GM21526 (cell line): ENCODE data around the gene JUNB.

Experiments used
- ATAC-seq: cut with Tn5 transposase; IDR thresholded peaks from one replicate; pipeline ENCODE4 v1.9.1; 2021; ENCODE audit warnings: moderate library complexity; ENCODE audit not compliant: unreplicated experiment, low FRiP score

The JUNB gene

DNA sequence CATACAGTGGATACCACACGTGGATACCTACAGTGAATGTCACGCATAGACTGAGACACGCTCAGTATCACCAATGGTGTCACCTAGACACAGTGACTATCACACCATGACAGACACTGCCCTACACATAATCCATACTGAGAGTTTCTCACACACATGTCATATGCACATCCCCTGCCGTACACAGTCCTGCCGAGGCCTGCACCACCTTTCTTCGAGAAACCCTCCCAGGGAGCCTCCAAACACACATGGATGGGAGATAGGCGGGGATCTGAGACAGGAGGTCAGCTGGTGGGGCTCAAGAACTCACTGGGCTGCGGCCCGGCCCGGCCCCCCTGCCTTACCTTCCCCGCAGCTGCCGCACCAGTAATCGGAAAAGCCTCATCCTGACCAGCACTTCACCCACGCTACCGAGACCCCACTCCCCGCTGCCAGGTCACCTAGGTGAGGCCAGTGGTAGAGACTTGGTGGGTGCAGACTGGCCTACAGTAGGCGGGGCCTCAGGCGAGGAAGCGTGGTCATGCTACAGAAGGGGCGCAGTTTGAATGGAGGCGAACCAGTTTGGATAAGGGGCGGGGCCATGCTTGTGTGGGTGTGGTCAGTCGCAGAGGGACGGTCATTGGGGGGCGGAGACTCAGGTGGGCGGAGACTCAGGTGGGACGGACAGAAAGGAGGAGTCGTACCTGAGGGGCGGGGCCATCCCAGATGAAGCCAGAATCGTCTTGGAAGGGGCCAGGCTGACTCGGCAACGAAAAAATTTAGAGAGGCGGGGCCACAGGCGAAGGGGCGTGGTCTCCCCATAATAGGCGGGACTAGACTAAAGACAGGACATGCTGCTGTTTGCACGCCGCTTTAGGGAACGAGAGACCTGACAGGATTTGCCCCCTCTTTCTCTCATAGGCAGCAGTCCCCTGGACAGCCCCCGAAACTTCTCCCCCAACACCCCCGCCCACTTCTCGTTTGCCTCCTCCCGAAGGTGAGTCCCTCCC lies 49.1 kb downstream of the JUNB start:
- ATAC-seq: no peak

DNA sequence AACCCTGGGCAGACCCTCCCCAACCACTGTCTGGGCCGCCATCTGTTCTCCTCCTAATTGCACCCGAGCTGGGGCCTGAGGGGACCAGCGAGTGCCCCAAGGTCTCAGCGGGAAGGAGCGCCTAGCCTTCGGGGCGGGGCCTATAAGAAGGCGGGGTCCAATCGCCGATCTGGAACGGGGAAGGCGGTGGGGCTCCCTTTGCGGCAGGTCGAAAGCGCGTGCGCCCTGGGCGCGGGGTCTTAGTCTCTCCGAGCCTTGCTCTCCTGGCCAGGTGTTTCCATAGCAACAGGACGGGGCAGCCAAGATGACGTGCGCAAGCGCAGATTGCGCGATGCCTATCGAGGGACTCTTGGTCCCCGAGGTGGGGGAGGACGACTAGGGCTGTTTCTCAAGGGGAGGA lies 49.8 kb downstream of the JUNB start:
- no peak for ATAC-seq

DNA sequence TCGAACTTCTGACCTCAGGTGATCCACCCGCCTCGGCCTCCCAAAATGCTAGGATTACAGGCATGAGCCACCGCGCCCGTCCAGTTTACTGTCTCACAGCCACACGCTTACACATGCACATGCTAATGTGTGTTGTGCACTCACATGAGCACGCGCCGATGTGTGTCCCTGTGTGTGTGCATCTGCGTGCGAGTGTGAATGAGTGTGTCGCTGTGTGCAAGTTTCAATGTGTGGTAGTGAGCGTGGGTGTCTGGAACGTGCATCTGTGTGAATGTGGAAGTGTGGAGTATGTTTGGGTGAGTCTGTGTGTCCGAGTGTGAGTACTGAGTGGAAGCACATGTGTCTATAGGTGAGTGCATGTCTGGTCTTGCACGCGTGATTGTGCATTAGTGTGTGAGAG lies 51.2 kb downstream of the JUNB start:
- ATAC-seq: no peak
